CD4-positive, CD25-positive, alpha-beta regulatory T cell (primary cell): ENCODE results near the gene LARGE2. TPM values are rescaled to one million over a fixed set of nuclear protein-coding genes. Genes with fewer than 3 reads are reported as not detected.

ENCODE experiments used
- ATAC-seq, 2 donors: fragments of 150-1000 bp; cut with Tn5 transposase; one replicate each; pipeline ENCODE4 v1.10.0; 2021; ENCODE audit warnings: low read depth in 2 of 2, moderate number of reproducible peaks in 2 of 2, moderate library complexity in 1 of 2
- DNase-seq, 3 donors: peaks; one replicate each; pipeline versions ENCODE4 v3.0.0 to v3.0.0-alpha.2; 2012 to 2022; ENCODE audit warnings: mixed read lengths in 1 of 3
- H3K27ac ChIP-seq: one replicate; pipeline ENCODE4 v1.7.0; 2013; ENCODE audit warnings: mild to moderate bottlenecking, low read length; ENCODE audit not compliant: insufficient read depth, poor library complexity, severe bottlenecking
- H3K27me3 ChIP-seq: one replicate; pipeline ENCODE4 v1.7.0; 2013; ENCODE audit warnings: low read length; ENCODE audit not compliant: control insufficient read depth, insufficient read depth
- H3K36me3 ChIP-seq: one replicate; pipeline ENCODE4 v1.7.0; 2013; ENCODE audit warnings: mild to moderate bottlenecking, low read length, moderate library complexity; ENCODE audit not compliant: control insufficient read depth, insufficient read depth
- H3K4me1 ChIP-seq: 2 replicates; pipeline ENCODE4 v1.7.0; 2013; ENCODE audit warnings: mild to moderate bottlenecking, low read length; ENCODE audit not compliant: insufficient read depth, control insufficient read depth, poor library complexity, severe bottlenecking
- H3K4me3 ChIP-seq: one replicate; pipeline ENCODE4 v1.7.0; 2013; ENCODE audit warnings: low read depth, mild to moderate bottlenecking, low read length, moderate library complexity
- H3K9me3 ChIP-seq, 2 experiments: 1 replicate in 1 of 2; 2 replicates in 1 of 2; pipeline ENCODE4 v1.7.0; 2013; ENCODE audit warnings: low read length in 2 of 2, mild to moderate bottlenecking in 1 of 2, moderate library complexity in 1 of 2; ENCODE audit not compliant: control insufficient read depth in 2 of 2
- H3K27ac Mint-ChIP-seq, 3 donors: one replicate each; pipeline ENCODE4 v1.8.0; 2020 to 2022; ENCODE audit warnings: mild to moderate bottlenecking in 3 of 3, mixed read lengths in 3 of 3, moderate library complexity in 2 of 3
- H3K27me3 Mint-ChIP-seq: one replicate; pipeline ENCODE4 v1.8.0; 2022; ENCODE audit warnings: mild to moderate bottlenecking, mixed read lengths
- H3K36me3 Mint-ChIP-seq: one replicate; pipeline ENCODE4 v1.8.0; 2020; ENCODE audit warnings: mixed read lengths
- H3K4me1 Mint-ChIP-seq, 4 donors: one replicate each; pipeline ENCODE4 v1.8.0; 2020 to 2022; ENCODE audit warnings: mixed read lengths in 4 of 4, mild to moderate bottlenecking in 1 of 4
- H3K4me3 Mint-ChIP-seq, 4 donors: one replicate each; pipeline ENCODE4 v1.8.0; 2020 to 2022; ENCODE audit warnings: mild to moderate bottlenecking in 4 of 4, mixed read lengths in 4 of 4, moderate library complexity in 3 of 4
- H3K9me3 Mint-ChIP-seq, 7 donors: one replicate each; pipeline ENCODE4 v1.8.0; 2020 to 2022; ENCODE audit warnings: mixed read lengths in 7 of 7, mild to moderate bottlenecking in 3 of 7, moderate library complexity in 2 of 7
- polyA plus RNA-seq, 4 donors: library from polyadenylated mRNA; unstranded; fragments of 300-500 nt; fragmentation: Illumina TruSeq; gene quantifications; one replicate each; pipeline ENCODE4 v1.2.3, GENCODE V29; 2021
- total RNA-seq: library from RNA; stranded (reverse); gene quantifications from one replicate; pipeline ENCODE4 v1.2.3, GENCODE V29; 2022

LARGE2 gene
- total and polyA plus RNA-seq, 5 donors from 2014 or later, result 0.65 to 4.2 (median 1.5) TPM

- Histone ChIP-seq H3K27ac (no peak overlapping the region), H3K4me1 (peaks cover 46% of the 10 kb centered on the region), H3K9me3 (no peaks in the 10 kb centered on the region), H3K27me3 (no peaks in the 10 kb centered on the region), H3K36me3 (no peaks in the 10 kb centered on the region), H3K4me3 (no peak overlapping the region)
- DNase-seq (no peak), ATAC-seq (no peak)
- Mint-ChIP-seq H3K9me3 (peaks cover 0 to 2% (median 0%) of the 10 kb centered on the region in 7 donors), H3K4me3 (peak overlapping the region in 2 of 4 donors; percentile 51 to 52), H3K27ac (no peak overlapping the region), H3K36me3 (peaks cover 8% of the 10 kb centered on the region), H3K27me3 (peaks cover 20% of the 10 kb centered on the region), H3K4me1 (peaks cover 6 to 55% (median 23%) of the 10 kb centered on the region in 4 donors)
Measured at GRCh38 chr11:45926001-45926401, 3.5 kb downstream of the LARGE2 start.

GRCh38 chr11:45926536-45927331 is 4.3 kb downstream of the LARGE2 start:
- no peak for ATAC-seq
- Mint-ChIP-seq H3K4me3 (peak overlapping the region in 1 of 4 donors; percentile 11), H3K27ac (no peak overlapping the region), H3K9me3 (no peaks in the 10 kb centered on the region), H3K4me1 (peaks cover 6 to 56% (median 24%) of the 10 kb centered on the region in 4 donors), H3K27me3 (peaks cover 15% of the 10 kb centered on the region), H3K36me3 (peaks cover 8% of the 10 kb centered on the region)
- DNase-seq, result no peak
- H3K27me3 ChIP-seq, result no peaks in the 10 kb centered on the region
- H3K4me3 ChIP-seq, result no peak overlapping the region
- H3K4me1 ChIP-seq, result peaks cover 52% of the 10 kb centered on the region
- H3K9me3 ChIP-seq, result no peaks in the 10 kb centered on the region
- no peak overlapping the region for H3K27ac ChIP-seq
- H3K36me3 ChIP-seq, result no peaks in the 10 kb centered on the region

- Histone ChIP-seq H3K27ac (no peak overlapping the region), H3K4me3 (no peak overlapping the region), H3K27me3 (no peaks in the 10 kb centered on the region), H3K9me3 (no peaks in the 10 kb centered on the region), H3K4me1 (peaks cover 47% of the 10 kb centered on the region), H3K36me3 (no peaks in the 10 kb centered on the region)
- no peaks in the 10 kb centered on the region for H3K9me3 Mint-ChIP-seq
- peaks cover 9% of the 10 kb centered on the region for H3K36me3 Mint-ChIP-seq
- H3K27me3 Mint-ChIP-seq, result peaks cover 15% of the 10 kb centered on the region
- peak overlapping the region in 1 of 4 donors; percentile 11 for H3K4me3 Mint-ChIP-seq
- peaks cover 6 to 60% (median 25%) of the 10 kb centered on the region in 4 donors for H3K4me1 Mint-ChIP-seq
- no peak for DNase-seq
- no peak overlapping the region for H3K27ac Mint-ChIP-seq
- ATAC-seq, result no peak
Measured at GRCh38 chr11:45927332-45927683, 4.9 kb downstream of the LARGE2 start.

GRCh38 chr11:45927684-45928413 is 5.4 kb downstream of the LARGE2 start:
- no peak overlapping the region for H3K27ac ChIP-seq
- DNase-seq (no peak), ATAC-seq (no peak)
- peaks cover 6 to 60% (median 25%) of the 10 kb centered on the region in 4 donors for H3K4me1 Mint-ChIP-seq
- H3K4me3 Mint-ChIP-seq, result peak overlapping the region in 2 of 4 donors; percentile 11 to 38
- H3K27me3 ChIP-seq, result no peaks in the 10 kb centered on the region
- H3K36me3 ChIP-seq, result peaks cover under 1% of the 10 kb centered on the region
- H3K27ac Mint-ChIP-seq, result peak overlapping the region in 1 of 3 donors; percentile 52
- H3K4me3 ChIP-seq, result no peak overlapping the region
- peaks cover 15% of the 10 kb centered on the region for H3K27me3 Mint-ChIP-seq
- no peaks in the 10 kb centered on the region for H3K9me3 Mint-ChIP-seq
- H3K9me3 ChIP-seq, result no peaks in the 10 kb centered on the region
- peaks cover 42% of the 10 kb centered on the region for H3K4me1 ChIP-seq
- peaks cover 14% of the 10 kb centered on the region for H3K36me3 Mint-ChIP-seq

- H3K9me3 Mint-ChIP-seq, result no peaks in the 10 kb centered on the region
- peaks cover 6 to 55% (median 25%) of the 10 kb centered on the region in 4 donors for H3K4me1 Mint-ChIP-seq
- peaks cover 36% of the 10 kb centered on the region for H3K4me1 ChIP-seq
- H3K9me3 ChIP-seq, result no peaks in the 10 kb centered on the region
- peak overlapping the region in 3 of 4 donors; percentile 35 to 58 (median 38) for H3K4me3 Mint-ChIP-seq
- peaks cover 7% of the 10 kb centered on the region for H3K36me3 ChIP-seq
- no peaks in the 10 kb centered on the region for H3K27me3 ChIP-seq
- ATAC-seq (no peak), DNase-seq (no peak)
- H3K27ac ChIP-seq, result peak overlapping the region; percentile 70
- H3K36me3 Mint-ChIP-seq, result peaks cover 15% of the 10 kb centered on the region
- H3K27me3 Mint-ChIP-seq, result peaks cover 11% of the 10 kb centered on the region
- H3K27ac Mint-ChIP-seq, result peak overlapping the region; percentile 20 to 85 (median 77)
- H3K4me3 ChIP-seq, result no peak overlapping the region
Measured at GRCh38 chr11:45928535-45929215, 6.2 kb downstream of the LARGE2 start.

- no peaks in the 10 kb centered on the region for H3K9me3 Mint-ChIP-seq
- peak overlapping the region; percentile 70 for H3K27ac ChIP-seq
- H3K4me1 ChIP-seq, result peaks cover 36% of the 10 kb centered on the region
- peak overlapping the region; percentile 52 to 87 (median 72) for H3K4me3 Mint-ChIP-seq
- peak overlapping the region; percentile 87 to 97 (median 97) for H3K27ac Mint-ChIP-seq
- peaks cover 4% of the 10 kb centered on the region for H3K27me3 Mint-ChIP-seq
- peak overlapping the region; percentile 41 for H3K4me3 ChIP-seq
- H3K27me3 ChIP-seq, result no peaks in the 10 kb centered on the region
- H3K4me1 Mint-ChIP-seq, result peaks cover 6 to 49% (median 21%) of the 10 kb centered on the region in 4 donors
- no peaks in the 10 kb centered on the region for H3K9me3 ChIP-seq
- no peak for DNase-seq
- peak in 1 of 2 donors; percentile 13 for ATAC-seq
- peaks cover 14% of the 10 kb centered on the region for H3K36me3 Mint-ChIP-seq
- peaks cover 16% of the 10 kb centered on the region for H3K36me3 ChIP-seq
Measured at GRCh38 chr11:45929486-45930030, 7.1 kb downstream of the LARGE2 start.
